ENCODE data around the gene GAS2L1. TPM values are rescaled to one million over a fixed set of nuclear protein-coding genes. Genes with fewer than 3 reads are reported as not detected.

Gene GAS2L1
- total RNA-seq = 10 to 100 TPM in 2 of 4 donors, 1 to 10 TPM in 2; 7.5 to 31.6 (median 10.3) TPM

DNA sequence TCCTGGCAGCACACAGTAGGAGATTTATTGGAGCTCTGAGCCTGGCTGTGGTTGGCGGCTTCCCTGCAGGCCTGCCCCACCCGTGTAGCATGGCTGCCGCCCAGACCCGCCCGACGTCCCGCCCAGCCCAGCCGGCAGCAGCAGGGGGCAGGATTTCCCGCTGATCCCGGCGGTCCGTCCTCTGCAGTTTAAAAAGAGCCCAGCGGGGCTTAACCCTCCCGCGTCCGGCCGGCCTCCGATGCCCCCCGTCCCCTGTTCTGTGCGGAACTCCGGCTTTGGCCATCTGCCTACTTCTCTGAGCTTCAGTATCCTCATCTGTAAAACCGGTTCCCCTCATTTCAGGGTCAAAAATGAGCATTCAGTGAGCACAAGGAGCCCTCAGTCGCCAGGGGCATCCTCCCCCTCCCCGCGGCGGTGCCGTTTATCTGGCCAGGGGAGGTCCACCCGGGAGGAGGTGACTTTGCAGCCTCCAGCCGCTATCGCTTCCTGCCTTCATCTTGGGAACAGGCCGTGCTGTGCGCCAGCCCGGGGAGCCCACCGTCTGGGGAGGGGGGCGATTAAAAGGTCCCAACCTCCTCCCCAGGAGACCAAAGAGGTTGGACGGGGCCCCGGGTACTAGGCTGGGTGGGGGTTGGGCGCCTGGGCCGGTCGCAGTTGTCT, at the start of gene GAS2L1:
TSS of gene GAS2L1 (plus strand) at position 476 of the 660 bp plus-strand sequence. CDS start 1,456 bp downstream, outside the sequence.
- TF ChIP-seq, protein P1, sequence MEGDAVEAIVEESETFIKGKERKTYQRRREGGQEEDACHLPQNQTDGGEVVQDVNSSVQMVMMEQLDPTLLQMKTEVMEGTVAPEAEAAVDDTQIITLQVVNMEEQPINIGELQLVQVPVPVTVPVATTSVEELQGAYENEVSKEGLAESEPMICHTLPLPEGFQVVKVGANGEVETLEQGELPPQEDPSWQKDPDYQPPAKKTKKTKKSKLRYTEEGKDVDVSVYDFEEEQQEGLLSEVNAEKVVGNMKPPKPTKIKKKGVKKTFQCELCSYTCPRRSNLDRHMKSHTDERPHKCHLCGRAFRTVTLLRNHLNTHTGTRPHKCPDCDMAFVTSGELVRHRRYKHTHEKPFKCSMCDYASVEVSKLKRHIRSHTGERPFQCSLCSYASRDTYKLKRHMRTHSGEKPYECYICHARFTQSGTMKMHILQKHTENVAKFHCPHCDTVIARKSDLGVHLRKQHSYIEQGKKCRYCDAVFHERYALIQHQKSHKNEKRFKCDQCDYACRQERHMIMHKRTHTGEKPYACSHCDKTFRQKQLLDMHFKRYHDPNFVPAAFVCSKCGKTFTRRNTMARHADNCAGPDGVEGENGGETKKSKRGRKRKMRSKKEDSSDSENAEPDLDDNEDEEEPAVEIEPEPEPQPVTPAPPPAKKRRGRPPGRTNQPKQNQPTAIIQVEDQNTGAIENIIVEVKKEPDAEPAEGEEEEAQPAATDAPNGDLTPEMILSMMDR (IDR thresholded peaks at IDR 0.05; ENCODE audit: low read depth) = no peak

DNA sequence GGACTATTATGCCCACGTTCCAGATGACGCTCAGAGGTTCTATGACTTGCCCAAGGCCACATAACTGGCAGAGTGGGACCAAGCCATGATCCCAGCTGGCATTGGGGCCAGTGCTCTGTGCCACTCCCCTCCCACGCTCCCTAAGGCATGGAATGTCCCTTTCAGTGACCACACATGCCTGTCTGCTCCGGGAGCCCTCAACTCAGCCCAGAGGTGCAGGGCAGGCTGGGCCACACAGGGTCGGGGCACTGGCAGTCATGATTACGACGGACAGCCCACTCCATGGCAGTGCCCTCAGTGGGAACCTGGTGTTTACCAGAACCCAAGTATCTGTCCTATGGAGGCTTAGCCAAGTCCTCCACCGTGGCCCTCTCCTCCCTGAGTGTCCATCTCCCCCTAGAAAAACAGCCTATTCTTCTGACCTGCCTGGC, 48.7 kb upstream of the GAS2L1 start:
- TF ChIP-seq, protein P1 (IDR thresholded peaks at IDR 0.05; ENCODE audit: low read depth) = no peak

DNA sequence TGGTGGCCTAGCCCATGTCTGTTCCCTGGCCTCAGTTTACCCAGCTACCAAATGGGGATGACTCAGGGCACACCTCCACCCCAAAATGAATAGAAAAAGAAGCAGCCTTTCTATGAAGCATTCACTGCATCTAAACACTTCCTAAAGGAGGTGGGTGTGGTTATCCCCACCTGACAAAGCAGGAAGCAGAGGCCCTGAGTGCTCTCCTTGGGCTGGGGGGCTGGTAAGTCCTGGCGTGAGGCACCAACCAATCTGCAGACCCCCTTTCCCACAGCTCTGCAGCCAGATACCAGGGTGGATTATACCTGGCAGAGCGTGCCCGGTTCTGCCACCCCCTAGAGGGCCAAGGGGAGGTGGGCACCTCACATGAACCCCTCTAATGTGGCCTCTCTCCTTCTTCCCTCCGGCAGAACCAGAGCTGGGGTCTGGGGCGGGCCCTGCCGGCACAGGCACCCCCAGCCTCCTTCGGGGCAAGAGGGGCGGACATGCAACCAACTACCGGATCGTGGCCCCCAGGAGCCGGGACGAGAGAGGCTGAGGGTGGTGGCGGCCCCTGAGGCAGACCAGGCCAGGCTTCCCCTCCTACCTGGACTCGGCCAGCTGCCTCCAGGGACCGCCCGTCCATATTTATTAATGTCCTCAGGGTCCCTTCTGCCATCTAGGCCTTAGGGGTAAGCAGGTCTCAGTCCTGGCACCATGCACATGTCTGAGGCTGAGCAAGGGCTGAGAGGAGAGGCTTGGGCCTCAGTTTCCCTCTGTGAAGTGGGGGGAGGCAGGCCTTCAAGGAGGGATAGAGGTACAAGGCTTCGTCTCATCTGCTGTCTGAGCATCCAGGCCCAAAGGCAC, 47.8 kb upstream of the GAS2L1 start:
- TF ChIP-seq, protein P1 (IDR thresholded peaks at IDR 0.05; ENCODE audit: low read depth) = no peak

DNA sequence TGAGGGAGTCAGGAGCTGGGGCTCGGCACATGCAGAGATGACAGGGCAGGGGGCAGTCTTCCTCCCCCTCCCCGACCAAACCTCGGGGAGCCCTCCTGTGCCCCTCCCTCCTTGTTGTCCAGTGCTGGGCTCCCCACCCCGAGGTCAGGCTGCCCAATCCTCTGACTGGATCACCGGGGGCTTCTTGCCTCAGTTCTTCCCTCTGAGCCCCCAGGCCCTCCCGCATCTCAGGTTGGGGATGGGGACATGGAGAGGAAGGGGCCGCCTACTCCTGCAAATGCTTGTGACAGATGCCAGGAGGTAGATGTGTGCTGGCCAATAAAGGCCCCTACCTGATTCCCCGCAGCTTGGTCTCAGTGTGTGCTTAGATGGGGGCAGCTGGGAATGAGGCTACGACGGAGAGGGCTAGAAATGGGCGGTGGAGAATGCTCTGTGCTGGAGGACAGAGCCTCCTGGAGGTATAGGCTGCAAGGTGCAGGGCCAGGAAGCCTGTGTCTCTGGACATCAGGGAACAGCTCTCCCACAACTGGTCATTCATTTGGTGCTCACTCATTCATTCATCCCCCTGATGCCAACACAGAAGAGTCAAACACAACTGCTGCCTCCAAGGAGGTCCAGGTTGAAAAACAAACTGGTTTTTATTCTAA, 47.1 kb upstream of the GAS2L1 start:
- TF ChIP-seq, protein P1 (IDR thresholded peaks at IDR 0.05; ENCODE audit: low read depth) = no peak

DNA sequence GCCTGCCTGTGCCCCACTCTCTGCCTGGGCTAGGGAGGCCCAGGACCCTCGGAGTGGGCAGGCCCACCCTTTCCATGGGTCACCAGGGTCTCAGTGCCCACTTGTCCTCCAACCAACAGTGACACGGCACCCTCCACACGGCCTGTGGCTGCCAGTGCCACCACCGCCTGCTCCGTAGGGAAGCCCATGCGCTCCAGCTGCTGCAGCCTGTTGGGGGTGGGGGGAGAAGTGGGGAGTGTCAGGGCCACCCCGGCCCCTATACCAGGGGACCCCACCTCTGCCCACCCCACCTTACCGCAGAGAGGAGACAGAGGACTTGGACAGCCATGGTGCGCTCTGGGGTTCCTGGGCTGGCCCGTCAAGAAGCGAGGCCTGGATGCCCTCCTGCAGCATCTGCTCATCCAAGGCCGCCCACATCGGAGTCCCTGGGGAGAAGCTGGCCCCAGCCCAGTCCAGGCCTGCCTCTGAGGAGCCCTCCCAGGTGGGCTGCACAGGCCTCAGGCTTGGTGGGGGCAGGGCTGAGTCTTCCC, 46.4 kb upstream of the GAS2L1 start:
- TF ChIP-seq, protein P1 (IDR thresholded peaks at IDR 0.05; ENCODE audit: low read depth) = no peak

DNA sequence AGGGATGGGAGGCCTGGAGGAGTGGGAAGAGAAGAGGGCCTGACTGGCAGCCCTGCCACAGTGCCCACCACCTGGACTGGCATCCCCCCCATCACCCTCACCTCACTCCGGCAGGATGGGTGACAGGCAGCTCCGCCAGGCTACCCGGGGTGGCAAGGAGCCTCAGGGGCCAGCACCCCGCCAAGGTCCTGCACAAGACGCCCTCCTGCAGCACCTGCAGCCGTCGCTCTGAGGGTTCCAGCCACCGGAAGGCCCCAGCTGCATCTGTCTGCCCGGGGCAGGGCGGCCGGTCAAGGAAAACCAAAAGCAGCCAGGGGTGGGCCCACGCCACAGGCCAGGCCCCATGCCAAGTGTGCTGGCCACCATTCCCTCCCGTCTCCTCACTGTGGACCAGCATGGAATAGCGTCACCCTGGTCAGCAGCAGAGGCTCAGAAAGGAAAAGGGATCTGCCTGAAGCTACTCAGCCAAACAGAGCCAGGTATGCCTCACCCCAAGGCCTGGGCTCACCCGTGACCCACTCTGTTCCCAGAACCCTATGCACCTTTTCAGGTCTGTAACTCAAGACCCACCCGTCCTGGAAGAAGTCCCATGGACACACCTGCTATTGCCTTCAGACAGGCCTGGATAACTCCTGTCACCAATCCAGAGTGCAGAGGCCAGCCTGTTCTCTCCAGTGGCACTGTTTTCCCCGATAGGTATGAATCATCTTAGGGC, 45.7 kb upstream of the GAS2L1 start:
- TF ChIP-seq, protein P1 (IDR thresholded peaks at IDR 0.05; ENCODE audit: low read depth) = no peak
